IMR-90 (cell line): Measurements from ENCODE around the gene DPYSL3. TPM values are rescaled to one million over a fixed set of nuclear protein-coding genes. Genes with fewer than 3 reads are reported as not detected.

ENCODE experiments used
- ATAC-seq: fragments of 200-7000 bp; cut with Tn5 transposase; 2 replicates; pipeline ENCODE4 v1.9.1; 2020; ENCODE audit warnings: low read depth, mild to moderate bottlenecking, moderate library complexity
- BruUV-seq: library from RNA; stranded (reverse); fragments of 400-500 nt; replicated peaks from 2 replicates; lab custom pipeline; 2021; lab: Mats Ljungman, UMichigan
- CTCF ChIA-PET: fragments of 300-600 bp; formaldehyde crosslinking; extraction: SDS; loops from one replicate; lab custom pipeline; 2021; ENCODE audit warnings: antibody characterized with exemption; lab: Yijun Ruan, JAX
- POLR2A ChIA-PET: fragments of 300-600 bp; sonication (Branson Sonifier 250); formaldehyde crosslinking; loops from one replicate; lab custom pipeline; 2022; ENCODE audit warnings: antibody characterized with exemption; ENCODE audit not compliant: unreplicated experiment; lab: Charles Lee
- DNase-seq: peaks from one replicate; pipeline ENCODE4 v3.0.0; 2013
- H2AFZ ChIP-seq: replicated peaks from 2 replicates; pipeline ENCODE3; 2013; ENCODE audit warnings: low read length, mild to moderate bottlenecking; ENCODE audit not compliant: poor library complexity
- H2AK5ac ChIP-seq: 2 replicates; pipeline ENCODE4 v1.6.1; 2013; ENCODE audit warnings: low read depth, low read length, inconsistent platforms
- H2AK9ac ChIP-seq: replicated peaks from 2 replicates; pipeline ENCODE3; 2013; ENCODE audit warnings: mild to moderate bottlenecking, low read depth, low read length, moderate library complexity; ENCODE audit not compliant: poor library complexity
- H2BK120ac ChIP-seq: 2 replicates; pipeline ENCODE4 v1.6.1; 2013; ENCODE audit warnings: low read depth, low read length, inconsistent platforms
- H2BK15ac ChIP-seq: 3 replicates; pipeline ENCODE4 v1.6.1; 2013; ENCODE audit warnings: low read depth, low read length, inconsistent platforms
- H2BK20ac ChIP-seq: 2 replicates; pipeline ENCODE4 v1.6.1; 2013; ENCODE audit warnings: low read depth, mild to moderate bottlenecking, inconsistent platforms, low read length, moderate library complexity
- H2BK5ac ChIP-seq: 2 replicates; pipeline ENCODE4 v1.6.1; 2013; ENCODE audit warnings: mild to moderate bottlenecking, low read depth, low read length, inconsistent platforms; ENCODE audit not compliant: poor library complexity, severe bottlenecking
- H3K14ac ChIP-seq: replicated peaks from 2 replicates; pipeline ENCODE4 v1.6.1; 2013; ENCODE audit warnings: low read depth, low read length, inconsistent platforms
- H3K18ac ChIP-seq: 2 replicates; pipeline ENCODE4 v1.6.1; 2013; ENCODE audit warnings: low read depth, low read length, control low read depth
- H3K23ac ChIP-seq: 2 replicates; pipeline ENCODE4 v1.6.1; 2013; ENCODE audit warnings: low read depth, low read length, inconsistent platforms
- H3K27ac ChIP-seq: 2 replicates; pipeline ENCODE4 v1.5.1; 2013; ENCODE audit warnings: mild to moderate bottlenecking, control low read depth, low read length; ENCODE audit not compliant: insufficient read depth
- H3K27me3 ChIP-seq: 2 replicates; pipeline ENCODE4 v1.6.1; 2013; ENCODE audit warnings: low read length; ENCODE audit not compliant: control insufficient read depth, insufficient read depth
- H3K36me3 ChIP-seq: 2 replicates; pipeline ENCODE4 v1.6.1; 2013; ENCODE audit warnings: low read length, mixed read lengths; ENCODE audit not compliant: control insufficient read depth, insufficient read depth
- H3K4ac ChIP-seq: 2 replicates; pipeline ENCODE4 v1.6.1; 2013; ENCODE audit warnings: low read depth, low read length, inconsistent platforms
- H3K4me1 ChIP-seq: 2 replicates; pipeline ENCODE4 v1.6.1; 2013; ENCODE audit warnings: low read length, mixed read lengths; ENCODE audit not compliant: control insufficient read depth, insufficient read depth
- H3K4me2 ChIP-seq: 2 replicates; pipeline ENCODE4 v1.6.1; 2013; ENCODE audit warnings: low read depth, mild to moderate bottlenecking, control low read depth, low read length, moderate library complexity
- H3K4me3 ChIP-seq: 2 replicates; pipeline ENCODE4 v1.5.1; 2013; ENCODE audit warnings: low read depth, mild to moderate bottlenecking, control low read depth, low read length, moderate library complexity; ENCODE audit not compliant: insufficient read depth
- H3K56ac ChIP-seq: 2 replicates; pipeline ENCODE4 v1.6.1; 2013; ENCODE audit warnings: low read length, inconsistent platforms; ENCODE audit not compliant: insufficient read depth; ENCODE audit errors: extremely low read depth
- H3K79me1 ChIP-seq, 2 experiments: 2 replicates each; pipeline ENCODE4 v1.6.1; 2013; ENCODE audit warnings: low read length in 2 of 2, inconsistent platforms in 1 of 2, low read depth in 1 of 2
- H3K9ac ChIP-seq: 2 replicates; pipeline ENCODE4 v1.6.1; 2013; ENCODE audit warnings: low read depth, low read length, control low read depth
- H3K9me1 ChIP-seq: 2 replicates; pipeline ENCODE4 v1.6.1; 2013; ENCODE audit warnings: low read length, inconsistent platforms; ENCODE audit not compliant: insufficient read depth
- H3K9me3 ChIP-seq: 2 replicates; pipeline ENCODE4 v1.6.1; 2013; ENCODE audit warnings: low read length; ENCODE audit not compliant: control insufficient read depth, insufficient read depth
- H4K20me1 ChIP-seq: 2 replicates; pipeline ENCODE4 v1.6.1; 2013; ENCODE audit warnings: low read length, inconsistent platforms; ENCODE audit not compliant: insufficient read depth
- H4K5ac ChIP-seq: 2 replicates; pipeline ENCODE4 v1.6.1; 2013; ENCODE audit warnings: mild to moderate bottlenecking, low read depth, low read length, control low read depth
- H4K8ac ChIP-seq, 2 experiments: 2 replicates each; pipeline ENCODE4 v1.6.1; 2013; ENCODE audit warnings: low read depth in 2 of 2, low read length in 2 of 2, control low read depth in 1 of 2, inconsistent platforms in 1 of 2
- H4K91ac ChIP-seq: 2 replicates; pipeline ENCODE4 v1.6.1; 2013; ENCODE audit warnings: low read depth, low read length, inconsistent platforms; ENCODE audit not compliant: insufficient read depth
- BHLHE40 ChIP-seq: fragments of 150-350 bp; IDR thresholded peaks from 2 replicates; pipeline ENCODE4 v1.6.1; 2016; ENCODE audit warnings: mild to moderate bottlenecking, low read depth, low read length
- CEBPB ChIP-seq: IDR thresholded peaks from 2 replicates; pipeline ENCODE4 v1.6.1; 2012; ENCODE audit warnings: low read depth, low read length, improper control_type of control experiment
- CHD1 ChIP-seq: IDR thresholded peaks from 2 replicates; pipeline ENCODE4 v1.6.1; 2012; ENCODE audit warnings: low read depth, low read length, improper control_type of control experiment
- FOS ChIP-seq: fragments of 150-350 bp; IDR thresholded peaks from 2 replicates; pipeline ENCODE4 v1.6.1; 2016; ENCODE audit warnings: low read depth, low read length
- MAFK ChIP-seq: IDR thresholded peaks from 2 replicates; pipeline ENCODE4 v1.6.1; 2012; ENCODE audit warnings: low read depth, low read length, improper control_type of control experiment
- MXI1 ChIP-seq: IDR thresholded peaks from 2 replicates; pipeline ENCODE4 v1.6.1; 2012; ENCODE audit warnings: low read depth, mild to moderate bottlenecking, low read length, moderate library complexity, borderline replicate concordance
- NFE2L2 ChIP-seq: fragments of 150-350 bp; IDR thresholded peaks from 2 replicates; pipeline ENCODE4 v1.6.1; 2016; ENCODE audit warnings: low read depth, mild to moderate bottlenecking, low read length
- RAD21 ChIP-seq: IDR thresholded peaks from 2 replicates; pipeline ENCODE4 v1.6.1; 2012; ENCODE audit warnings: low read length, improper control_type of control experiment
- RCOR1 ChIP-seq: IDR thresholded peaks from 2 replicates; pipeline ENCODE4 v1.6.1; 2012; ENCODE audit warnings: mild to moderate bottlenecking, low read length, improper control_type of control experiment; ENCODE audit not compliant: insufficient replicate concordance
- RFX5 ChIP-seq: IDR thresholded peaks from 2 replicates; pipeline ENCODE4 v1.8.0; 2012; ENCODE audit warnings: low read depth, mild to moderate bottlenecking, low read length, moderate library complexity
- SMC3 ChIP-seq: fragments of 150-350 bp; IDR thresholded peaks from 2 replicates; pipeline ENCODE4 v1.6.1; 2016; ENCODE audit warnings: low read depth, mild to moderate bottlenecking, antibody characterized with exemption, low read length, moderate library complexity
- USF2 ChIP-seq: fragments of 150-350 bp; IDR thresholded peaks from 2 replicates; pipeline ENCODE4 v1.6.1; 2017; ENCODE audit warnings: mild to moderate bottlenecking, antibody characterized with exemption, low read length, low read depth
- WGBS, 2 experiments: methylation state at CpG; one replicate each; pipeline versions ENCODE4 v1.1.5 to v1.1.7; 2013; ENCODE audit warnings: missing lambda C conversion rate in 2 of 2; ENCODE audit not compliant: insufficient read length in 1 of 2; ENCODE audit errors: extremely low coverage in 2 of 2; 5-methylcytosine and 5-hydroxymethylcytosine counted together
- dilution Hi-C: fragments of 300-500 bp; cut with HindIII; formaldehyde crosslinking; loops from one replicate; pipeline ENCODE4 v1.14.3; 2018; ENCODE audit warnings: low sequenced_read_pairs; ENCODE audit not compliant: unreplicated experiment
- in situ Hi-C: fragments of 300-500 bp; cut with MboI; formaldehyde crosslinking; loops from 3 replicates; pipeline ENCODE4 v1.14.3; 2019; ENCODE audit warnings: low sequenced_read_pairs, inconsistent platforms, mixed read lengths
- intact Hi-C: fragments of 100-400 bp; cut with micrococcal nuclease; formaldehyde crosslinking; loops from 2 replicates; pipeline ENCODE4 v1.10.0; 2022
- polyA plus RNA-seq, 3 experiments: library from polyadenylated mRNA; depleted of rRNA; stranded (reverse); fragments of >200 nt; gene quantifications; 2 replicates each; pipeline ENCODE4 v1.2.3, GENCODE V29; 2012; ENCODE audit warnings: low replicate concordance in 1 of 3
- total RNA-seq: library from RNA; depleted of rRNA; stranded (reverse); fragments of >200 nt; gene quantifications from 2 replicates; pipeline ENCODE4 v1.2.3, GENCODE V29; 2012

The DPYSL3 gene
- total and polyA plus RNA-seq, 2 of the 4 experiments (the other 2 are of a cell fraction): 50.2 to 60.9 TPM

- no TSS peak for BruUV-seq
- Histone ChIP-seq H4K8ac (no peak overlapping the region; a peak in 1 of 4 replicates), H3K36me3 (no peaks in the 10 kb centered on the region), H2BK5ac (no peak overlapping the region), H2BK15ac (peak overlapping the region; percentile 46; the same call in 1 of the 3 replicates), H2AK9ac (no peak overlapping the region), H3K23ac (0 out of 2 replicates have a peak overlapping the region, but pooled peaks have one; percentile 31), H3K56ac (no peak overlapping the region), H3K79me1 (peaks cover 26 to 51% of the 10 kb centered on the region in 2 experiments), H3K9me3 (peaks cover 4% of the 10 kb centered on the region), H3K18ac (no peak overlapping the region; the same call in 1 of the 2 replicates), H2BK20ac (0 out of 2 replicates have a peak overlapping the region, but pooled peaks have one; percentile 17), H3K4ac (peak overlapping the region; percentile 59; the same call in 1 of the 2 replicates), H3K4me2 (no peak overlapping the region), H4K5ac (no peak overlapping the region), H3K9ac (no peak overlapping the region), H3K14ac (0 out of 2 replicates have a peak overlapping the region, but pooled peaks have one; percentile 40), H2AFZ (no peak overlapping the region), H3K4me1 (0 out of 2 replicates have a peak, but pooled peaks cover 2% of the 10 kb centered on the region), H2AK5ac (peak overlapping the region; percentile 55; the same call in 1 of the 2 replicates), H3K27me3 (no peaks in the 10 kb centered on the region), H2BK120ac (peak overlapping the region; percentile 60), H3K27ac (no peak overlapping the region), H4K91ac (no peak overlapping the region), H3K4me3 (no peak overlapping the region), H3K9me1 (peaks cover 9% of the 10 kb centered on the region; the same call in 1 of the 2 replicates), H4K20me1 (no peaks in the 10 kb centered on the region)
- no peak for ATAC-seq
- DNase-seq: no peak
- in situ Hi-C loops (no loop called here), intact Hi-C loops (no loop called here), dilution Hi-C loops (no loop called here)
- WGBS, 2 experiments: 94% methylated on average over 3 of the region's 3 CpGs; no CpG with 5 or more reads in 1 of the 2 experiments
- ChIA-PET CTCF (interaction anchor here (0.6 to 0.7 kb wide), 5 partner anchors 16 to 206 kb away, joined by 3 to 4 read pairs (median 4); no protein-coding TSS in a partner anchor), POLR2A (interaction anchor here (0.7 kb wide), 1 partner anchor 8 kb away, joined by 5 read pairs; no protein-coding TSS in a partner anchor)
- no peak for TF ChIP-seq USF2
- TF ChIP-seq MAFK: no peak
- no peak for TF ChIP-seq FOS
- TF ChIP-seq CEBPB: no peak
- TF ChIP-seq RCOR1: no peak
- TF ChIP-seq CHD1: no peak
- TF ChIP-seq MXI1: no peak
- TF ChIP-seq RFX5: no peak
- no peak for TF ChIP-seq SMC3
- TF ChIP-seq RAD21: no peak
- TF ChIP-seq BHLHE40: no peak
- TF ChIP-seq NFE2L2: no peak
Measured at GRCh38 chr5:147458581-147458980, 51.3 kb downstream of the DPYSL3 start.
